Epithelial cell of prostate (primary cell): ENCODE results near the gene GAS2.

Experiments used
- DNase-seq: peaks from one replicate; pipeline ENCODE4 v3.0.0-alpha.2; 2011; ENCODE audit warnings: low read depth, low spot score
- H3K27ac ChIP-seq: fragments of 450-650 bp; 2 replicates; pipeline ENCODE4 v1.5.1; 2017; ENCODE audit warnings: mild to moderate bottlenecking

Gene GAS2

GRCh38 chr11:22720457-22720856 lies 54.0 kb downstream of the GAS2 start:
- no peak overlapping the region for H3K27ac ChIP-seq
- no peak for DNase-seq

GRCh38 chr11:22723274-22723673 lies 56.9 kb downstream of the GAS2 start:
- H3K27ac ChIP-seq, result no peak overlapping the region
- no peak for DNase-seq

DNA sequence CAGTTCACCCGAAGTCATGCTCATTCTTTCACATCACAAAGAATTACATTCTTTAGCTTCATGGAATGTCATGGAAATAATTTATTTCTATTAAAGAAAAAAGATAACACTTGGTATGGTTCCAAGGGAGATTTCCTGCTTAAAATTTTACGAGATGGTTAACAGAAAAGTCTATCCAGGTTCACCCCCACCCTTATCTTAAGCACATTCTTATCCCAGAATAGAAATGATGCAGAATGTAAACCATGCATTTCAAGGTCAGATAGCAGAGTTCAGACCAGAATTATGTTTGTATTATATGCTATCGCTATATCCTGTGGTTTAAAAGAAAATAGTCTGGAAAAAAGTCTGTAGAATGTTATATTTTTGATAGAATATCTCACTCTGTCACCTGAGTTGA lies 58.7 kb downstream of the GAS2 start:
- DNase-seq, result no peak
- no peak overlapping the region for H3K27ac ChIP-seq

- H3K27ac ChIP-seq, result no peak overlapping the region
- DNase-seq, result no peak
These were observed 62.4 kb downstream of the GAS2 start for GRCh38 chr11:22728600-22729389.

GRCh38 chr11:22730319-22730718 lies 63.9 kb downstream of the GAS2 start:
- no peak overlapping the region for H3K27ac ChIP-seq
- DNase-seq, result no peak

DNA sequence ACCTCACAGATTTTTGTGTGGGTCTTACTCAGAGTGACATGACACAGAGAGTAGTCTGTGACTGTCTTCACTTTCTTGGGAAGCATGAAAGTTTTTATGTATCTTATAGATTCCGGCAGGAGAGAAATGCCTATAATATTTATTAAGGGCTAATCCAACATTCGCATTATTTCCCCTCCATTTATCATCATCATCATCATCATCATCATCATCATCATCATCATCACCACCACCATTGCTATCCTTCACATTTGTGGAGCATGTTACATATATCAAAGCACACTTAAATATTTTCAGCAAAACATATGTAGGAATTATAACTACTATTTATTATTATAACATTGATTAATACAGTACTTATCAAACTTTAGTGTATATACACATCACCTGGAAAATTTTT lies 66.2 kb downstream of the GAS2 start:
- no peak overlapping the region for H3K27ac ChIP-seq
- DNase-seq, result no peak

DNA sequence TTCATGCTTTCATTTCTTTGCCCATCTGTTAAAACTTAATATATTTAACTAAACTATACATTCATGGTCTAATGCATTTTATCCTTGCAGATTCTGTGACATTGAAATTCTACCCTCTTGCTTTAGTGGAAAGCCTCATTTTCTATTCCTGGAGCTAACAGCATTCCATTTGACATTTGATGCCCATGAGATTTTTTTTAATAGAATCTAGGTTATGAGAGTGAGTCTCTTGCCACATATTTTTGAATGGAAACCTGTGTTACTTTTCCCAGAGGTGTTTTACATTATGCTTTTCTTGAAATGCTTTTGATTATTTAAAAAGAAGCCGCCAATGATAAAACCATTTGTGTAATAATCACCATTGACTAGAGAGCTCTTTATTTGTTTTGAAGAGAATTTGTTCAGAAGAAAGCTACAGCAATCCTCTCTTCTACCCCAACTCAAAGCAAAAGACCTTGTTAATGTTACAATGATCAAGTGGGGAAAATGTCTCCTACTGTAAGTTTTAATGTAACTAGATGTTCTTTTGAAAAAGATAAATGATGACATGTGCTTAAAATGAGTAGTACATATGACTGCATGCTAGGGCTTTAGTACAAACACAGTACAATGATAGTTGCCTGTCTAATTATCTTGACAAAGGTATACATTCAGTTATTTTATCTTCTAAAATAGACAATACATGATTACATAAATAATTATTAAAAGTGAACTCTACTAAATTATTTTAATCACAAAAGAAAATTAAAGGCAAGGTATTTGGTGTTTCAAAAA lies 67.3 kb downstream of the GAS2 start:
- no peak overlapping the region for H3K27ac ChIP-seq
- DNase-seq, result no peak

DNA sequence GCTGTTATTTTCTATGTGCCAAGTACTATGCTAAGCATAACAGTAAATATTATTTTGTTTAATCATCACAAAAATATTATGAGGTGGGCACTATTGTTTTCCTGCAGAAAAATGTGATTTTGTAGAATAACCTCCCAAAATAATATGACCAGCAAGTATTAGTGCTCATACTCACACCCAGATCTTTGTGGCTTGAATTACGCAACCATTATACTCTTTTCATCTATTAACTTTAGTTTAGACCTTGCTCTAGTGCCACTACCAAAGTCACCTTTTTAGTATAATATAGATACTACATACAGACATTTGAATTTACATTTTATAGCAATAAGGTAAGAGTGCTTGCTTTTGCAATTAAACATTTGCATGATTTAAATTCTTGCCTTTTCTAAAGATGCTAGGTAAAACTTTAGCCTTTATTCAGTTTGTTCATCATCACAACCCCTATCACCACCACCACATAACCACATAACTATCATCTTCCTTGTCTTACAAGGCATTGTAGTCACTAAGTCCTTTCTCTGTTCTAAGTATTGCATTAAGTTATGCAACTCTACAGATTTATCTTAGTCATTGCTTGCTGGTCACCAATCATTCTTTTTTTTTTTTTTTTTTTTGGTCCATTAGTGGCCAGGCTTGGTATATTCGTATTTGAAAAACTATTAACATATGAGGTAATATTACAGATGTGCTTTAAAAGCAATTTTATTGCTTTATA lies 68.4 kb downstream of the GAS2 start:
- H3K27ac ChIP-seq, result no peak overlapping the region
- DNase-seq, result no peak

GRCh38 chr11:22742157-22742613 lies 75.8 kb downstream of the GAS2 start:
- no peak for DNase-seq
- no peak overlapping the region for H3K27ac ChIP-seq

- no peak for DNase-seq
- H3K27ac ChIP-seq, result no peak overlapping the region
These were observed 83.1 kb downstream of the GAS2 start for GRCh38 chr11:22749536-22749935.

DNA sequence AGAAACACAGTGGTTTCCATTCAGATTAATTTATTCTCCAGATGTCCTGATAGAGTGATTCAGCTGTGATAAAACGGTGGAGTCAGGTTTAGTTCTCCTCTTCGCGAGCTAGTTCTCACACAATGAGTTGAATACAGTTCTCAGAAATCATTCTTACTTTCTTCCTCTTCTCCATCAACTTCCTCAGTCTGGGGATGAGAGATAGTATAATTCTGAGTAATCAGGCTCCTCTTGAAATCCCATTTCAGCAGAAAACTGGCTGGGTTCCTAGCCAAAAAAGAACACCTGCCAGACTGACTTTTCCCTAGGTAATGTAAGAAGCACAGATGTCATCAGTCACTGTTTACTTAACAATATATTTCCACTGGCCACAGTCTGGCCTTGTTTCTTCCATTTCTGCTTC lies 86.5 kb downstream of the GAS2 start:
- no peak for DNase-seq
- H3K27ac ChIP-seq, result no peak overlapping the region

GRCh38 chr11:22753416-22753815 lies 87.0 kb downstream of the GAS2 start:
- H3K27ac ChIP-seq, result no peak overlapping the region
- DNase-seq, result no peak

DNA sequence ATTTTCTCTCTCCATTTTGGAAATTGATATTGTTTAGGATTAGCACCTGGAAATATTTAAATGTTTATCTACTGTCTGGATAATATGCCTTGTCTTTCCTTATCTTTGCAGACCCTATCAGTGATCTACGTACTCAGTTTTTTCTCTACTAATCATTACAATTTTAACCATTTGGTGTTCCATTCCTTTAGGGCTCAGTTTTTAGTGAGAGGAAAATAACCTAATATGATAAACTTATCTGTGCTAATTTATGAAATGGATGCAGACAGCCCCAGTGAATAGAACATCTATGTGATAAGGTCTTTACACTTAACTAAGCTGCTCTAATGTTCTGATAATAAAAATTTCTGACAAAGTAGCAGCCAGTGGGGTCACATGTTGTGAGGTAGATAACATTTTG lies 94.7 kb downstream of the GAS2 start:
- DNase-seq, result no peak
- H3K27ac ChIP-seq, result no peak overlapping the region

DNA sequence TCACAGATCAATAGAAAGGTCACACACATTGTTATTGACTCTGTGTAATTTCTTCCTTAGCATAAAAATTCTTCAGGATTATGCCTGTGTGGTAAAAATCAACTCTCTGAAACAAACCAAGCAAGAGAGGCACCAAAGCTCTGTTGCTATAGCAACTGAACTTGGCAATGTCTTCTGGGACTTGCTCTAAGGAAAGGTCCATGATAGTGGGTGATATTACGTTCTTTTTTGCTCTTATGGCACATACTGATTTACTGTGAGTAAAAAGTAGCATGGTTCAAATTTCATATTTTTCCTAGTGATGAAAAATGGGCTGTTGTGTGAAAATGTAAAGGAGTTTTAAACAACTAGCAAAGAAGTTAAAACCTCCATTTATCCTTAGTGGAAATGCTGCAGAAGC lies 96.8 kb downstream of the GAS2 start:
- no peak for DNase-seq
- no peak overlapping the region for H3K27ac ChIP-seq

- no peak overlapping the region for H3K27ac ChIP-seq
These were observed 98.3 kb downstream of the GAS2 start for GRCh38 chr11:22764735-22765134.

GRCh38 chr11:22768281-22768680 lies 101.9 kb downstream of the GAS2 start:
- peak overlapping the region; percentile 23 for H3K27ac ChIP-seq
- DNase-seq, result no peak

More at GRCh38 chr11:22764735-22765134, 98.3 kb downstream of the GAS2 start:
- no peak for DNase-seq

DNA sequence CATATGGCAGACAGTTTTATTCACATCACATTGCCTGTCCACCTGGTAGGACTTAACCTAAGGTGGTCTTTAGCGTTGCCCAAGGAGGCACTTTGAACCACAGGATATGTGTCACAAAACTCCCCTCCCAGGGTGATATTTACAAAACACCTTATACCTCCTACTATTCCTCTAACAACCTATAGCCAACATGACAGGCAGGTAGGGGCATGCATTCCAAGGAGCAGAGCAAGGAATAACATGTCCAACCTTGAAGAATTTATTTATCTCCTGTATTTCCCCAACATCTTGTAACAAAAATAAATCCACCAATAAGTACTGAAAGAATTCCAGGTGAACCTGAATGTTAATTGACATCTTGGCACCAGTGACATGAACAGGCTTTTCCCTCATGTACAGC lies 102.7 kb downstream of the GAS2 start:
- no peak for DNase-seq

DNA sequence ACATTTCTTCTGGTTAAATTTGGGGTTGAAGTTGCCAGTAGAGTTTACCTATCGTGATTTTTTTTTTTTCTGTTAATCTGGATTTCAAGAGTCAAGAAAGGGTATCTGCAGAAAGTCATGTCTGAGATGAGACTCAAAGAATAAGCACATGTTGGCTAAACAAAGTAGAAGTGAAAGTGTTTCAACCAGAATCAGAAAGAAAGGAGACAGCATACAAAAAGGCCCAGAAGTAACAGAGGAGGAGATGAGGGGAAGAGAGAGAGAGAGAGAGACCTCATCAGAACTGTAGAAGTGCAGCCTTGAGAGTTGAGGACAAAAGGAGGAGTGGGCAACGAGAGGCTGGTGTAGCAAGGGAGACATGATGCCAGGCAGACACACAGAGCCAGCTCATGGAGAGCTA lies 108.3 kb downstream of the GAS2 start:
- H3K27ac ChIP-seq, result no peak overlapping the region
- DNase-seq, result no peak

More for the DNA sequence above, 102.7 kb downstream of the GAS2 start:
- H3K27ac ChIP-seq, result peak overlapping the region; percentile 23

DNA sequence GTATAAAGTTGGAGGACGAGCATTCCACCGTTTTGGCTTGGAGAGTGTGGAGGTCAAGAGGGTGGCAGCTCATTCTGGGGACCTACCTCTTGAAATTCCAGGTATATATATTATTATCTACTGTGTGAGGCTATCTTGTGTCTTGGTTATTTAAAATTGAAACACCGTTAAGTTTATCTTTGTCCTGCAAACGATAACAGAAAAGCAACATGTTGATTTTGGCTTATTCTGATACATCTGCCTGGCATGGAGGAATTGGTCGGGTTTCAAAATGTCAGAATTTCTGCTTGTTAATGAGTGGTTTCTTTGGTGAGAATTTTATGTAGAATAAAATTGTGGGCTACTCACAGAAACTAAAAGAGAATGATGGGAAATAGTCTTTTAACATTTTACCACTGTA lies 108.8 kb downstream of the GAS2 start:
- DNase-seq, result no peak
- no peak overlapping the region for H3K27ac ChIP-seq

- no peak for DNase-seq
- no peak overlapping the region for H3K27ac ChIP-seq
These were observed 112.2 kb downstream of the GAS2 start for GRCh38 chr11:22778642-22779041.

DNA sequence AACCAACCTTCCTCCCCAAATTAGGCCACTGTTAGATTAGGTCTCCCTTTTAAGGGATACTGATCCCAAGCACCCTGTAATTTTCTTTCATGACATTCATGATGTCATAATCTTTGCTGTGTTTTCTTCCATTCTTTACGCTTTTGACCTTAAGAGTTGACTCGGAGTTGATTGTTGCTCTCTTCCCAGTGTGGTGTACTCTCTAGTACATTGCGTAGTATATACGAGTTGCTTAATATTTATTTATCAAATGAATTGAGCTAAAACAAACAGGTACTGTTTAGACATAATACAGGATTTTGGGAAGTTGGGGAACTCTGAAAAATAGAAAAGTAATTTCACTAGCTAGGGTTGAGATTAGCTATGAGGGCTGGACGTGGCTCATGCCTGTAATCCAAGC lies 113.4 kb downstream of the GAS2 start:
- DNase-seq, result no peak
- H3K27ac ChIP-seq, result no peak overlapping the region
